AG04450 (cell line): ENCODE data around the gene SLC17A1. TPM values are rescaled to one million over a fixed set of nuclear protein-coding genes. Genes with fewer than 3 reads are reported as not detected.
"Not testable (repeated sequence)": the region's sequence is repeated elsewhere in the genome, so short reads cannot be mapped to it uniquely, and the experiment has no call there.

Source experiments
- CTCF ChIA-PET: fragments of 300-600, 350-600 bp; formaldehyde crosslinking; extraction: SDS; loops from one replicate; lab custom pipeline; 2022; ENCODE audit warnings: antibody characterized with exemption, inconsistent platforms; lab: Charles Lee
- POLR2A ChIA-PET: fragments of 350-600 bp; formaldehyde crosslinking; extraction: SDS; loops from one replicate; lab custom pipeline; 2021; ENCODE audit warnings: antibody characterized with exemption, inconsistent platforms; lab: Yijun Ruan, JAX
- DNase-seq: peaks from one replicate; pipeline ENCODE4 v3.0.0-alpha.2; 2011; ENCODE audit warnings: low read depth, low spot score
- H3K27ac ChIP-seq: one replicate; pipeline ENCODE4 v1.5.1; 2012; ENCODE audit warnings: low read depth, low read length, control low read depth
- H3K27me3 ChIP-seq: one replicate; pipeline ENCODE4 v1.6.0; 2012; ENCODE audit warnings: low read length; ENCODE audit not compliant: control insufficient read depth, insufficient read depth
- H3K4me3 ChIP-seq: 2 replicates; pipeline ENCODE4 v1.5.1; 2011; ENCODE audit warnings: mild to moderate bottlenecking, low read depth, low read length, control low read depth
- H3K9me3 ChIP-seq: 2 replicates; pipeline ENCODE4 v1.5.1; 2012; ENCODE audit warnings: low read length; ENCODE audit not compliant: control insufficient read depth, insufficient read depth
- CTCF ChIP-seq: IDR thresholded peaks from 2 replicates; pipeline ENCODE4 v1.5.1; 2011; ENCODE audit warnings: low read depth, low read length, control low read depth, inconsistent platforms
- polyA plus RNA-seq: library from polyadenylated mRNA; depleted of rRNA; stranded (reverse); fragments of >200 nt; gene quantifications from 2 replicates; pipeline ENCODE4 v1.2.3, GENCODE V29; 2011

Gene SLC17A1
- polyA plus RNA-seq, 1 experiment = not detected

GRCh38 chr6:25749837-25750236 lies 82.0 kb downstream of the SLC17A1 start:
- CTCF ChIA-PET = interaction anchor here (0.5 kb wide), 1 partner anchor 471 kb away, joined by 8 read pairs; the partner anchor contains the start of gene CARMIL1
- no peak for DNase-seq
- Histone ChIP-seq H3K27ac (no peak overlapping the region), H3K9me3 (no peaks in the 10 kb centered on the region), H3K4me3 (no peak overlapping the region), H3K27me3 (no peaks in the 10 kb centered on the region)
- TF ChIP-seq CTCF = no peak
- POLR2A ChIA-PET = no interaction called here

GRCh38 chr6:25748601-25749517 lies 83.0 kb downstream of the SLC17A1 start:
- POLR2A ChIA-PET, CTCF ChIA-PET, H3K9me3 ChIP-seq, H3K27me3 ChIP-seq, DNase-seq, H3K4me3 ChIP-seq, H3K27ac ChIP-seq: not testable (repeated sequence)

- Histone ChIP-seq H3K4me3 (no peak overlapping the region), H3K9me3 (no peaks in the 10 kb centered on the region), H3K27me3 (no peaks in the 10 kb centered on the region), H3K27ac (no peak overlapping the region)
- no peak for TF ChIP-seq CTCF
- no peak for DNase-seq
- ChIA-PET POLR2A (no interaction called here), CTCF (no interaction called here)
Measured at GRCh38 chr6:25748049-25748448, 83.8 kb downstream of the SLC17A1 start.

GRCh38 chr6:25747477-25747876 lies 84.4 kb downstream of the SLC17A1 start:
- no peak overlapping the region for H3K27ac ChIP-seq
- H3K9me3 ChIP-seq = no peaks in the 10 kb centered on the region
- no peaks in the 10 kb centered on the region for H3K27me3 ChIP-seq
- H3K4me3 ChIP-seq = no peak overlapping the region
- no peak for DNase-seq
- POLR2A ChIA-PET = no interaction called here
- no peak for TF ChIP-seq CTCF
- CTCF ChIA-PET = no interaction called here

GRCh38 chr6:25746968-25747367 lies 84.9 kb downstream of the SLC17A1 start:
- POLR2A ChIA-PET = no interaction called here
- no peaks in the 10 kb centered on the region for H3K27me3 ChIP-seq
- DNase-seq = no peak
- H3K27ac ChIP-seq = no peak overlapping the region
- CTCF ChIA-PET = no interaction called here
- no peaks in the 10 kb centered on the region for H3K9me3 ChIP-seq
- TF ChIP-seq CTCF = no peak
- no peak overlapping the region for H3K4me3 ChIP-seq
